ENCODE results near the gene PI4KA. TPM values are rescaled to one million over a fixed set of nuclear protein-coding genes. Genes with fewer than 3 reads are reported as not detected.

The PI4KA gene
- total and polyA plus RNA-seq, 2 experiments from 2014 or later = 17.1 to 38.1 TPM

- Histone ChIP-seq H2AFZ (no peak overlapping the region), H3K27me3 (ENCODE audit: insufficient read depth) (no peaks in the 10 kb centered on the region), H3K27ac (ENCODE audit: low read depth) (no peak overlapping the region), H3K79me2 (replicated peaks; ENCODE audit: insufficient read depth) (no peaks in the 10 kb centered on the region), H3F3A (replicated peaks; ENCODE audit: low read depth) (no peaks in the 10 kb centered on the region), H3K9me2 (ENCODE audit: insufficient read depth) (no peaks in the 10 kb centered on the region), H3K4me1 (ENCODE audit: insufficient read depth) (no peaks in the 10 kb centered on the region), H3K4me2 (no peak overlapping the region), H4K20me1 (replicated peaks; ENCODE audit: insufficient read depth) (no peaks in the 10 kb centered on the region), H3K36me3 (ENCODE audit: insufficient read depth) (no peaks in the 10 kb centered on the region), H3K4me3 (no peak overlapping the region)
- H3K27ac Mint-ChIP-seq = no peak overlapping the region
- H3K36me3 Mint-ChIP-seq (ENCODE audit: low read depth) = no peaks in the 10 kb centered on the region
- TF ChIP-seq REST (IDR thresholded peaks at IDR 0.05; ENCODE audit: unreplicated experiment) (no peak), NANOG (IDR thresholded peaks at IDR 0.05; ENCODE audit: borderline replicate concordance) (no peak), CTCF (conservative IDR thresholded peaks at IDR 0.05; ENCODE audit: low read depth in 2 of 2) (no peak), ZNF462 (CRISPR knock-in tag; IDR thresholded peaks at IDR 0.05) (no peak), EZH2phosphoT487 (IDR thresholded peaks at IDR 0.05; ENCODE audit: unreplicated experiment) (no peak), ETS1 (IDR thresholded peaks at IDR 0.05) (no peak), CREB1 (CRISPR knock-in tag; IDR thresholded peaks at IDR 0.05; ENCODE audit: low read depth) (no peak), STAT1 (IDR thresholded peaks at IDR 0.05; ENCODE audit: unreplicated experiment) (no peak), JUNB (IDR thresholded peaks at IDR 0.05; ENCODE audit: unreplicated experiment) (no peak), ZNF114 (CRISPR knock-in tag; IDR thresholded peaks at IDR 0.05) (no peak), POLR2AphosphoS5 (IDR thresholded peaks at IDR 0.05; ENCODE audit: low read depth) (no peak), EZH2 (IDR thresholded peaks at IDR 0.05; ENCODE audit: low read depth, unreplicated experiment) (no peak), ZNF331 (CRISPR knock-in tag; IDR thresholded peaks at IDR 0.05; ENCODE audit: low read depth) (no peak)
- H3K4me1 Mint-ChIP-seq = no peaks in the 10 kb centered on the region
- ATAC-seq (no peak), DNase-seq (ENCODE audit: low spot score) (no peak)
- no peak overlapping the region for H3K4me3 Mint-ChIP-seq
- peaks cover 4% of the 10 kb centered on the region for H3K27me3 Mint-ChIP-seq (ENCODE audit: insufficient read depth, low read depth, poor library complexity)
- H3K9me3 Mint-ChIP-seq = no peaks in the 10 kb centered on the region
Measured at GRCh38 chr22:20721409-20722218, 137.0 kb downstream of the PI4KA start.
